GM23248 (cell line): ENCODE data around the gene ELL2.

Experiments used
- EZH2 ChIP-seq: fragments of 200-600 bp; sonication (generic); IDR thresholded peaks from 2 replicates; pipeline ENCODE4 v1.6.1; 2018; ENCODE audit warnings: antibody characterized with exemption, mild to moderate bottlenecking; ENCODE audit not compliant: insufficient read depth, poor library complexity, severe bottlenecking
- EZH2phosphoT487 ChIP-seq: fragments of 200-600 bp; sonication (generic); IDR thresholded peaks from 2 replicates; pipeline ENCODE4 v1.6.1; 2018; ENCODE audit warnings: antibody characterized with exemption, moderate library complexity, mild to moderate bottlenecking, low read depth; ENCODE audit not compliant: insufficient read depth

- TF ChIP-seq EZH2 = no peak
- TF ChIP-seq EZH2phosphoT487 = no peak
Observed at GRCh38 chr5:95962785-95963184, 1.1 kb upstream of the ELL2 start.
